Heart right ventricle (tissue), 16 donors: ENCODE data around the gene RAD51B. TPM values are rescaled to one million over a fixed set of nuclear protein-coding genes. Genes with fewer than 3 reads are reported as not detected.
"Not testable (repeated sequence)": the region's sequence is repeated elsewhere in the genome, so short reads cannot be mapped to it uniquely, and the experiment has no call there.

Experiments
- ATAC-seq, 8 donors: fragments of 200-7000 bp; cut with Tn5 transposase; one replicate each; pipeline ENCODE4 v1.9.1; 2020; ENCODE audit warnings: mild to moderate bottlenecking in 8 of 8, moderate library complexity in 8 of 8, moderate number of reproducible peaks in 1 of 8
- DNase-seq, 2 donors: peaks; one replicate each; pipeline ENCODE4 v3.0.0-alpha.2; 2020
- H3K27ac ChIP-seq, 10 donors: fragments of 200-600 bp; sonication (generic) in 2 of 10; one replicate each; pipeline versions ENCODE4 v1.5.0 to v1.8.0; 2020 to 2022; ENCODE audit warnings: mild to moderate bottlenecking in 3 of 10
- H3K27me3 ChIP-seq, 7 donors: fragments of 200-600 bp; one replicate each; pipeline ENCODE4 v1.8.0; 2021 to 2022; ENCODE audit warnings: mild to moderate bottlenecking in 2 of 7
- H3K36me3 ChIP-seq, 9 donors: fragments of 200-600 bp; sonication (generic) in 1 of 9; one replicate each; pipeline versions ENCODE4 v1.5.0 to v1.8.0; 2020 to 2022; ENCODE audit warnings: mild to moderate bottlenecking in 2 of 9
- H3K4me1 ChIP-seq, 9 donors: fragments of 200-600 bp; sonication (generic) in 1 of 9; one replicate each; pipeline versions ENCODE4 v1.5.0 to v1.8.0; 2020 to 2022; ENCODE audit warnings: mild to moderate bottlenecking in 4 of 9
- H3K4me3 ChIP-seq, 10 donors: fragments of 200-600 bp; sonication (generic) in 2 of 10; one replicate each; pipeline versions ENCODE4 v1.5.0 to v1.8.0; 2020 to 2022; ENCODE audit warnings: mild to moderate bottlenecking in 7 of 10, moderate library complexity in 2 of 10
- H3K9me3 ChIP-seq, 11 donors: fragments of 200-600 bp in 10 of 11; sonication (generic) in 2 of 11; one replicate each; pipeline versions ENCODE4 v1.5.0 to v1.8.0; 2013 to 2022; ENCODE audit warnings: mild to moderate bottlenecking in 2 of 11, control low read depth in 1 of 11, moderate library complexity in 1 of 11
- CTCF ChIP-seq, 9 donors: fragments of 200-600 bp; sonication (generic) in 2 of 9; IDR thresholded peaks; one replicate each; pipeline versions ENCODE4 v1.5.0 to v1.8.0; 2021 to 2022; ENCODE audit warnings: antibody characterized with exemption in 9 of 9, mild to moderate bottlenecking in 5 of 9, moderate library complexity in 1 of 9
- WGBS, 2 donors: extraction: QIAGEN DNeasy Blood & Tissue Kit; methylation state at CpG; one replicate each; pipeline ENCODE4 v1.1.7; 2013; ENCODE audit warnings: inconsistent platforms in 1 of 2; 5-methylcytosine and 5-hydroxymethylcytosine counted together
- intact Hi-C, 10 donors: fragments of 100-400 bp; cut with DNase I; formaldehyde crosslinking; loops; one replicate each; pipeline versions ENCODE4 v1.11.1 to v1.14.2; 2022
- polyA plus RNA-seq, 2 donors: library from polyadenylated mRNA; stranded (reverse); fragments of 200-250 nt; gene quantifications; one replicate each; pipeline ENCODE4 v1.2.3, GENCODE V29; 2013
- total RNA-seq, 10 donors: library from RNA; stranded (reverse); fragmentation: NEBNext Ultra II Directional in 3 of 10; extraction: Animal tissue kit (Norgen Biotek cat#: 25700) in 3 of 10; gene quantifications; one replicate each; pipeline versions ENCODE4 v1.2.1 to v1.2.4, GENCODE V29; 2021 to 2023
- donor health status: Arrhythmogenic right ventricular cardiomyopathy.
- donor health status: ischemic (EF 13 %, LVEDD 7.1; RV severe dilation, severe dysfunction).
- donor health status: healthy with polysubstance abuse.
- donor health status: DM: no; HTN: yes; CAD: no.
- donor health status: DM: no; HTN: no; CAD: no.
- donor health status: ischemic (EF 25% LVEDD 6.9; RV normal size, moderate dysfunction).
- donor health status: ischemic (EF 25% LVEDD 5.7; RV mildly dilated, moderate dysfunction).
- donor health status: healthy.
- donor health status: DM: yes; HTN: yes; CAD: no.
- donor health status: Ischemic cardiomyopathy.
- donor health status: ischemic (EF 35%, LVEDD 5.7; RV mildly dilated, moderate dysfunction).
- donor health status: nonischemic (EF 11% LVEDD 7.7; RV severe dilation, severe dysfunction).
- donor health status: DM: yes; HTN: yes; CAD: no.
- donor health status: PGD.
- donor health status: ischemic (EF 29% LVEDD 5.4; RV normal size, mild dysfunction).
- donor health status: nonischemic (EF 23%, LVEDD 6.1; RV moderate dilation, normal function).

The RAD51B gene
- total and polyA plus RNA-seq, 12 donors = 0.88 to 8.6 (median 3.5) TPM

- no peak for TF ChIP-seq CTCF (IDR thresholded peaks at IDR 0.05)
- Histone ChIP-seq H3K27ac (no peak overlapping the region), H3K27me3 (no peaks in the 10 kb centered on the region), H3K36me3 (no peaks in the 10 kb centered on the region), H3K9me3 (peaks cover 0 to 20% (median 0%) of the 10 kb centered on the region in 11 donors), H3K4me1 (peaks cover 0 to 13% (median 0%) of the 10 kb centered on the region in 9 donors), H3K4me3 (no peak overlapping the region)
- intact Hi-C loops = no loop called here
- ATAC-seq (no peak), DNase-seq (no peak)
- 97 to 98% methylated on average over 1 of the region's 1 CpG for WGBS, 2 donors
Observed at GRCh38 chr14:68020493-68020892, 200.9 kb downstream of the RAD51B start.

- H3K27me3 ChIP-seq = no peaks in the 10 kb centered on the region
- no peak for TF ChIP-seq CTCF (IDR thresholded peaks at IDR 0.05)
- ATAC-seq (peak in 2 of 8 donors; percentile 42 to 44), DNase-seq (no peak)
- H3K36me3 ChIP-seq = no peaks in the 10 kb centered on the region
- intact Hi-C loops = no loop called here
- H3K9me3 ChIP-seq = peaks cover 0 to 20% (median 0%) of the 10 kb centered on the region in 11 donors
- H3K27ac ChIP-seq = no peak overlapping the region
- no peak overlapping the region for H3K4me3 ChIP-seq
- 28 to 43% methylated on average over 4 of the region's 4 CpGs for WGBS, 2 donors
- peaks cover 0 to 13% (median 0%) of the 10 kb centered on the region in 9 donors for H3K4me1 ChIP-seq
Observed at GRCh38 chr14:68020999-68021663, 201.6 kb downstream of the RAD51B start.

GRCh38 chr14:68027276-68027675 lies 207.7 kb downstream of the RAD51B start:
- no peak overlapping the region for H3K27ac ChIP-seq
- ATAC-seq (no peak), DNase-seq (no peak)
- no peak for TF ChIP-seq CTCF (IDR thresholded peaks at IDR 0.05)
- H3K4me1 ChIP-seq = peaks cover 0 to 6% (median 0%) of the 10 kb centered on the region in 9 donors
- 96% methylated on average over 5 of the region's 5 CpGs for WGBS, 2 donors
- H3K4me3 ChIP-seq = no peak overlapping the region
- H3K27me3 ChIP-seq = no peaks in the 10 kb centered on the region
- peaks cover 0 to 39% (median 11%) of the 10 kb centered on the region in 11 donors for H3K9me3 ChIP-seq
- intact Hi-C loops = no loop called here
- H3K36me3 ChIP-seq = no peaks in the 10 kb centered on the region

GRCh38 chr14:68028075-68028474 lies 208.5 kb downstream of the RAD51B start:
- WGBS, 2 donors = 87 to 94% methylated on average over 1 of the region's 1 CpG
- intact Hi-C loops = no loop called here
- Histone ChIP-seq H3K4me1 (peaks cover 0 to 14% (median 0%) of the 10 kb centered on the region in 9 donors), H3K36me3 (no peaks in the 10 kb centered on the region), H3K27ac (no peak overlapping the region), H3K9me3 (peaks cover 0 to 35% (median 11%) of the 10 kb centered on the region in 11 donors), H3K4me3 (no peak overlapping the region), H3K27me3 (no peaks in the 10 kb centered on the region)
- DNase-seq (no peak), ATAC-seq (no peak)
- no peak for TF ChIP-seq CTCF (IDR thresholded peaks at IDR 0.05)

GRCh38 chr14:68031011-68031410 lies 211.4 kb downstream of the RAD51B start:
- Histone ChIP-seq H3K9me3 (peaks cover 0 to 24% (median 11%) of the 10 kb centered on the region in 11 donors), H3K4me1 (peaks cover 0 to 17% (median 0%) of the 10 kb centered on the region in 9 donors)
- WGBS, 2 donors = 89 to 98% methylated on average over 1 of the region's 1 CpG
- H3K27ac ChIP-seq, H3K27me3 ChIP-seq, ATAC-seq, H3K36me3 ChIP-seq, H3K4me3 ChIP-seq, DNase-seq, intact Hi-C loops: not testable (repeated sequence)
